Kidney (tissue), 14 donors: ENCODE data around the gene MYO9A. TPM values are rescaled to one million over a fixed set of nuclear protein-coding genes. Genes with fewer than 3 reads are reported as not detected.

Experiments
- DNase-seq, 5 donors: peaks; one replicate each; pipeline ENCODE4 v3.0.0-alpha.2; 2013 to 2020
- FAIRE-seq: peaks from 2 replicates; lab custom pipeline; 2012; peaks lifted over from hg19 to GRCh38; lab: Jason Lieb, UNC
- H3K27ac ChIP-seq, 2 donors: one replicate each; pipeline ENCODE4 v1.7.0; 2013; ENCODE audit warnings: low read depth in 2 of 2, low read length in 2 of 2, inconsistent platforms in 1 of 2
- H3K27me3 ChIP-seq: one replicate; pipeline ENCODE4 v1.7.1; 2013; ENCODE audit warnings: low read length, inconsistent platforms; ENCODE audit not compliant: control insufficient read depth, insufficient read depth
- H3K36me3 ChIP-seq, 3 donors: one replicate each; pipeline versions ENCODE4 v1.7.0 to v1.7.1; 2013; ENCODE audit warnings: low read length in 3 of 3, control low read depth in 1 of 3, inconsistent platforms in 1 of 3; ENCODE audit not compliant: insufficient read depth in 3 of 3, control insufficient read depth in 2 of 3
- H3K4me1 ChIP-seq, 3 donors: one replicate each; pipeline versions ENCODE4 v1.7.0 to v1.7.1; 2013; ENCODE audit warnings: low read length in 3 of 3, inconsistent platforms in 1 of 3, low read depth in 1 of 3; ENCODE audit not compliant: control insufficient read depth in 2 of 3, insufficient read depth in 2 of 3
- H3K4me3 ChIP-seq, 3 donors: one replicate each; pipeline versions ENCODE4 v1.7.0 to v1.8.1; 2013; ENCODE audit warnings: low read length in 3 of 3, control low read depth in 1 of 3, inconsistent platforms in 1 of 3
- H3K9ac ChIP-seq, 3 donors: one replicate each; pipeline versions ENCODE4 v1.7.0 to v1.7.1; 2013; ENCODE audit warnings: low read length in 3 of 3, control low read depth in 1 of 3, inconsistent platforms in 1 of 3
- H3K9me3 ChIP-seq, 3 donors: one replicate each; pipeline versions ENCODE4 v1.7.0 to v1.7.1; 2013; ENCODE audit warnings: low read length in 3 of 3, control low read depth in 1 of 3, inconsistent platforms in 1 of 3; ENCODE audit not compliant: control insufficient read depth in 2 of 3, insufficient read depth in 1 of 3
- CTCF ChIP-seq: IDR thresholded peaks from 3 replicates; pipeline ENCODE4 v1.5.1; 2012; ENCODE audit warnings: mild to moderate bottlenecking, moderate library complexity, borderline replicate concordance; ENCODE audit not compliant: insufficient read depth; ENCODE audit errors: extremely low read depth
- intact Hi-C: fragments of 100-400 bp; cut with DNase I; formaldehyde crosslinking; loops from one replicate; pipeline ENCODE4 v1.11.1; 2022
- polyA plus RNA-seq: library from polyadenylated mRNA; stranded (reverse); fragments of 350-450 nt; fragmentation: Illumina TruSeq; extraction: RNeasy Lipid Tissue Mini Kit (QIAGEN cat#74804); gene quantifications from one replicate; pipeline ENCODE4 v1.2.3, GENCODE V29; 2014; ENCODE audit warnings: low read depth, low replicate concordance; ENCODE audit not compliant: insufficient read depth
- total RNA-seq: library from RNA; stranded (reverse); fragmentation: NEBNext Ultra II Directional; extraction: Animal tissue kit (Norgen Biotek cat#: 25700); gene quantifications from one replicate; pipeline ENCODE4 v1.2.1, GENCODE V29; 2021
- donor health status: control.
- donor health status: control.
- donor health status: control.
- donor health status: control.
- donor health status: control.
- donor health status: DM: yes; HTN: yes; CAD: no.
- donor health status: Normal renal cell carcinoma (clear cell type).

Gene MYO9A
- total and polyA plus RNA-seq, 2 donors from 2014 or later, result 5.5 to 132 TPM

GRCh38 chr15:71815301-71815700 lies 302.6 kb downstream of the MYO9A start:
- FAIRE-seq (no peak), DNase-seq (no peak)
- Histone ChIP-seq H3K36me3 (no peaks in the 10 kb centered on the region), H3K27ac (no peak overlapping the region), H3K9ac (no peak overlapping the region), H3K9me3 (no peaks in the 10 kb centered on the region), H3K4me3 (no peak overlapping the region), H3K4me1 (no peaks in the 10 kb centered on the region), H3K27me3 (no peaks in the 10 kb centered on the region)
- intact Hi-C loops, result no loop called here
- no peak for TF ChIP-seq CTCF

- no peak for TF ChIP-seq CTCF
- no peak for FAIRE-seq
- Histone ChIP-seq H3K9ac (no peak overlapping the region), H3K4me3 (no peak overlapping the region), H3K9me3 (no peaks in the 10 kb centered on the region), H3K27me3 (no peaks in the 10 kb centered on the region), H3K27ac (no peak overlapping the region), H3K4me1 (no peaks in the 10 kb centered on the region), H3K36me3 (no peaks in the 10 kb centered on the region)
- DNase-seq, result peak in 1 of 5 donors; percentile 59
- intact Hi-C loops, result no loop called here
Measured at GRCh38 chr15:71813723-71814470, 304.1 kb downstream of the MYO9A start.

- intact Hi-C loops, result no loop called here
- DNase-seq (peak in 1 of 5 donors; percentile 67), FAIRE-seq (no peak)
- Histone ChIP-seq H3K4me3 (no peak overlapping the region), H3K4me1 (no peaks in the 10 kb centered on the region), H3K9me3 (no peaks in the 10 kb centered on the region), H3K27me3 (no peaks in the 10 kb centered on the region), H3K36me3 (no peaks in the 10 kb centered on the region), H3K9ac (no peak overlapping the region), H3K27ac (no peak overlapping the region)
- TF ChIP-seq CTCF, result no peak
Measured at GRCh38 chr15:71812966-71813722, 304.8 kb downstream of the MYO9A start.
